ENCODE results near the gene SOS2.
"Not testable (repeated sequence)": the region's sequence is repeated elsewhere in the genome, so short reads cannot be mapped to it uniquely, and the experiment has no call there.

SOS2 gene

DNA sequence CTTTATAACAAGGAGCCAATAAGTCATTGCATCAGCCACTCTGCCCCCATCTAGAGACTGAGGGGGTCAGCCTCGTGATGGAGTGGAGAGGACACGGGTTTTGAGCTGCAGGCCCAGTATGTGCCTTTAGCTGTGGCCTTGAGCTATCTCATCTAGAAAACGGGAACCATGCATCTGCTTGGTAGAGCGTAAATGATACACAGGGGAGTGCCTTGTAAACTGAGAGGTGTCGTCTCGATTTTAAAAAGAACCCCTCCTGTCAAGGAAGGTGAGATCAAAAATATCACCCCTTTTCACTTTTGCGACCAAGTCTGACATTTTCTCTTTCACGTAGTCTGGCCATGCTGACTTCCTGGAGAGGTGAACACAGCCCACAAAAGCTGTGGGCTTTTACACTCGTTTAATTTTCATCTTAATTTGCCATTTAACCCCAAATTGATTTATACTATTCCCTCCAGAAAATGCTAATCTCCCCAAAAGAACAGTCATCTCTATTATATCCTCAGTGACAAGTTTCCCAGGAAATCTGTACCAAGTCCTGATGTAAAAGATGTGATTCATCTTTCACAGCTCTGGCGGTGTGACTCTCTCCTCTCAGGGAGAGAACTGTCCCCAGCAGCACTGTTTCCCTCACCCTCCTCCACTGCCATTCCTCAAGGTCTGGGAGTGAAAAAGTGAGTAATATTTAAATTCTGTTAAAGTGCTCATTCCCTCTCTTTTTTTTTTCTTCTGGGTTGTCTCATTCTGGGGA is 145.6 kb downstream of the SOS2 start:
- peak; percentile 41 for DNase-seq (ENCODE audit: low read depth)

DNA sequence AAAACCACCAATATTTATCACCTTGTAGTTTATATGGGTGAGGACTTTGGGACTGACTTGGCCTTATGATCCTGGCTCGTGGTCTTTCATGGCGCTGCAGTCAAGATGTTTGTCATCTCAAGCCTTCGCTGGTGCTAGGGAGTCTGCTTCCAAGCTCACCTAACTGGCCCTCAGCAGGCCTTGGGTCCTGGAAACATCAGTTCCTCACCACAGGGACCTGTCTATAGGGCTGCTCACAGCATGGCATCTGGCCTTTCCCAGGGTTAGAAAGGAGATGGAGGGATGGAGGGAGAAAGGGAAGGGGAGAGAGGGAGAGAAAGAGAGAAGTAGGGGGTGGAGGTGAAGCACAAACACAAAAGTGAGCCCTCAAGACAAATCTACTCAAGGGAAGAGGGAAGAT is 146.7 kb downstream of the SOS2 start:
- DNase-seq (ENCODE audit: low read depth) = no peak

- DNase-seq (ENCODE audit: low read depth) = no peak
Observed at GRCh38 chr14:50083467-50084337, 147.7 kb downstream of the SOS2 start.

- no peak for DNase-seq (ENCODE audit: low read depth)
Observed at GRCh38 chr14:50082784-50083466, 148.5 kb downstream of the SOS2 start.

GRCh38 chr14:50082308-50082742 is 149.1 kb downstream of the SOS2 start:
- no peak for DNase-seq (ENCODE audit: low read depth)

DNA sequence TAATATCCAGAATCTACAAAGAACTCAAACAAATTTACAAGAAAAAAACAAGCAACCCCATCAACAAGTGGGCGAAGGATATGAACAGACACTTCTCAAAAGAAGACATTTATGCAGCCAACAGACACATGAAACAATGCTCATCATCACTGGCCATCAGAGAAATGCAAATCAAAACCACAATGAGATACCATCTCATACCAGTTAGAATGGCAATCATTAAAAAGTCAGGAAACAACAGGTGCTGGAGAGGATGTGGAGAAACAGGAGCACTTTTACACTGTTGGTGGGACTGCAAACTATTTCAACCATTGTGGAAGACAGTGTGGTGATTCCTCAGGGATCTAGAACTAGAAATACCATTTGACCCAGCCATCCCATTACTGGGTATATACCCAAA is 152.3 kb downstream of the SOS2 start:
- not testable (repeated sequence) for DNase-seq (ENCODE audit: low read depth)

- not testable (repeated sequence) for DNase-seq (ENCODE audit: low read depth)
Observed at GRCh38 chr14:50073663-50074062, 157.7 kb downstream of the SOS2 start.

DNA sequence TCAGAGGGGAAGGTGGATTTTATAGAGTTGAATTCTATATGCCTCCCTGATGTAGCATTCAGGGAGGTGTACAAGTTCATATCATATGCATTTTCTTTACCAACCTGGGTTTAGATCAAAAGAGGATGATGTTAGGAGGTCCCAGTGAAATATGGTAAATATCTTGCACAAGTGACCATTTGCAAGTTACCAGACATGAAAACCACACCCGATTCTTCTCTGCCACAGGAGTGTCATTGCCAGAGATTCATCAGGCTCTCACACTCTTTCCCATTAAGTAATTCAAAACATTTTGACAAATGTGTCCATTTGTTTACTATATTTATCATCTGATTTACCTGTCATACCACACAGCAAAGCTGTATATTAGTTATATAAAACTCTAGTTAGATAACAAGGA is 159.0 kb downstream of the SOS2 start:
- DNase-seq (ENCODE audit: low read depth) = no peak

GRCh38 chr14:50070840-50071548 is 160.4 kb downstream of the SOS2 start:
- no peak for DNase-seq (ENCODE audit: low read depth)

GRCh38 chr14:50070230-50070629 is 161.1 kb downstream of the SOS2 start:
- DNase-seq (ENCODE audit: low read depth) = no peak

DNA sequence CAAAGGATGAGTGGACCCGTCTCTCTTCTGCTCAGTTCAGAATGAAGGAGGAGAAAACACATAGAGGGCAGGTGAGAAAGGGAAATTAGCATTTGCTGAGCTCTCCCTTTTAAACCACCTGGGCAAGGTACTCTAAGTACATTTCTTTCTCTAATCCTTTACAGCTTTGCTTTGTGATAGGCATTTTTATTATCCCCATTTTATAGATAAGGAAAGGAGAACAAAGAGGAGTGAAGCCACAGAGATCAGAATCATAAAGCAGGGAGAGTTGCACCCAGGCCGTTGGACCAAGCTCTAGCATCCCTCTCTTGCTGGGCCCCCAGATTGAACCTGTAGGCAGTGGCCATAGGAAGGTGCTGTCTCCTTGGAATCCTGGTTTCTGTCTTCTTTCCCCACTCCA is 162.1 kb downstream of the SOS2 start:
- no peak for DNase-seq (ENCODE audit: low read depth)

DNA sequence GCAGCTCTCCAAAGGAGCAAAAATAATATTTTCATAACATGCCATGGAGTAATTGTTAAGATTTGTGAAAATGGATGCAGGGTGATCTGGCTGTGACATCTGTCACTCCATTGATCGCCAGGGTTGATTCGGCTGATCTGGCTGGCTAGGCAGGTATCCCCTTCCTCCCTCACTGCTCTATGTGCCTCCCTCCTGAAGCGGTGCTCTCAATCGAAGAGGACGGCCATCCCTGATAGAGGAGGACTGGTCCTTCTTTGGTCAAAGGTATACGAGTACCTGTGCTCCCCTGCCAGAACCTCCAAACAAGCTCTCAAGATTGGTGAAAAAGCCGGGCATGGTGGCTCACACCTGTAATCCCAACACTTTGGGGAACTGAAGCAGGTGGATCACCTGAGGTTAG is 162.9 kb downstream of the SOS2 start:
- no peak for DNase-seq (ENCODE audit: low read depth)

DNA sequence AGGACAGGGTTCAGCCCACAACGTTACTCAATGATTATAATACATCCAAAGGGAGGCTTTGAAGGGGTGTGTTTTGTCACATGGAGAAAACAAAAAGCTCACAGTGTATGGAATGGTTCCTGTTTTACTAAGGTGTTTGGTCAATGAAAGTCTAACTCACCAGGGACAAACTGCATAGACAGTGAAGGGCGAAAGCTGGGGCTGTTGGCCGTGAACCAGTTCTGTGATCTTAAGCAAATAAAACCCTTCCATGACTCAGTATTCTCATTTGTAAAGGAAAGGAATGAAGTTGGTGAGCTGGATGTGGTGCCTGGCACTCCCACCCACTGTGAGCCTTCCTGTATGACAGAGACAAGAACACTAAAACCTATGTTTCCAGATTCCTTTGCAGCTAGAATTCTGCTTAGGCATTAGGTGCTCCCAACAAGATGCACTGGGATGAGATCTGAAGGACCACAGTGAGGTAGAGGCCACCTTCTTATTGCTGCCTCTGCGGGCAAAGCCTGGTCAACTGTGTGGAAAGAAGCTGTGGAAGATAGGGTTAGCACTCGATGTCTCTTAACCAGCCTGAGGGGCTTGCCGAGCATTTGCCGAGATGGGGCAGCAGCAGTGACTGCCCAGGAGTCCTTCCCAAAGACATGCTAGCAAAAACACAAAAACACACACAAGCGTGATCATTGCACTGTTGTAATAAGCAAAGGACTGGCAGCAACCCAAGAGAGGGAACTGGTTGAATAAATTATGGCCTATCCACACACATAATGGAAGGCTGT is 163.5 kb downstream of the SOS2 start:
- DNase-seq (ENCODE audit: low read depth) = no peak

Measured in HS-5 (cell line).